GM19463 (cell line): ENCODE results near the gene OAF.
"Not testable (repeated sequence)": the region's sequence is repeated elsewhere in the genome, so short reads cannot be mapped to it uniquely, and the experiment has no call there.

Source experiments
- ATAC-seq: cut with Tn5 transposase; IDR thresholded peaks from one replicate; pipeline ENCODE4 v1.9.1; 2021; ENCODE audit warnings: mild to moderate bottlenecking, moderate library complexity; ENCODE audit not compliant: unreplicated experiment

Gene OAF

DNA sequence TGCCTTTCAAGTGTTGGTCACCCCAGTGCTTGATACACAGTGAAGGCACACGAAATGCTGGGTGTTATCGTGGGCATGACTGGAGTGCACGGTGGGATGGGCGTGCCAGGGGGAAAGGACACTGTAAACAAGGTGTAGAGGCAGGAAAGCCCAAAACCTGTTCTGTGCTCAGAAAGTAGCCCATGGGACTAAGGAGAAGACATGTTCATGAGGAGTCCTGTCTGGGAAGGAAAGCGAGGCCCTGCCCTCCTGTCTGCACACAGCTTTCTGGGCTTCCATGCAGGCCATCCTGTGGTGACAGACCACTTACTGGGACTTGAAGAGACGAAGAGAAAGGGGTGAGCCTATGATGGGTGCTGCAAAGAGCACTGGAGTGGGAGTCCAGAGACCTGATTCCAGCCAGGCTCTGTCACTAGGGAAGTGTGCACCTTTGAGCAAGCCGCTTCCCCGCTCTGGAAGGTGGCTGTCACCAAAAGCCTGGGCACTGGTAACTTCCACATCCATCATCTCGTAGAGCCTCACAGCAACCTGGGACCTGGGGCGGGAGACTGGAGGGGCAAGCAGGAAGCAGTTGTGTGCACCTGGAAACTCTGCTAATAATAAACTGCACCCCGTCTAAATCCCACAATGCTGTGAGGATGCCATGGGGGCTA, 28.3 kb downstream of the OAF start:
- ATAC-seq: no peak

- ATAC-seq: no peak
These were observed 29.1 kb downstream of the OAF start, which contains the start of gene POU2F3 for GRCh38 chr11:120239713-120240640. POU2F3 (plus strand) TSS chr11:120240140; CDS start chr11:120240344, 204 bp downstream.

GRCh38 chr11:120240866-120241265, 30.0 kb downstream of the OAF start:
- no peak for ATAC-seq

DNA sequence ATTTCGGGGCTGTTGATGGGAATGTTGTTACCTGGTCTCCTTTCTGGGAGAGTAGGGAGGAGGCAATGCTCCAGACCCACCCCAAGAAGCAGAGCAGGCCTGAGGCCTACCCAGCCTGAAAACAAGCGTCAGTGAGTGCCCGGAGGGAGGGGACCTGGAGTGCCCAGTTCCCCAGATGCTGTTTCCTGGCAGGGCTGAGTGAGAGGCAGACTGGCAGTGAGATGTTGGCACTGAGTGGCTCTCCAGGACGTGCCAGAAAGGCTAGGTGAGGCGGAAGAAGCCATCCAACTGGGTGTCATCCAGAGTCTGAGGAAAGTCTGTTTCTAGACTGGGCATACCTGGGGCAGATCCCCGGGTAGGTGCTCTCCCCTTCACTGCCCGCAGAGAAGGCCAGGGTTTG, 30.4 kb downstream of the OAF start:
- ATAC-seq: no peak

GRCh38 chr11:120243221-120243620, 32.4 kb downstream of the OAF start:
- no peak for ATAC-seq

DNA sequence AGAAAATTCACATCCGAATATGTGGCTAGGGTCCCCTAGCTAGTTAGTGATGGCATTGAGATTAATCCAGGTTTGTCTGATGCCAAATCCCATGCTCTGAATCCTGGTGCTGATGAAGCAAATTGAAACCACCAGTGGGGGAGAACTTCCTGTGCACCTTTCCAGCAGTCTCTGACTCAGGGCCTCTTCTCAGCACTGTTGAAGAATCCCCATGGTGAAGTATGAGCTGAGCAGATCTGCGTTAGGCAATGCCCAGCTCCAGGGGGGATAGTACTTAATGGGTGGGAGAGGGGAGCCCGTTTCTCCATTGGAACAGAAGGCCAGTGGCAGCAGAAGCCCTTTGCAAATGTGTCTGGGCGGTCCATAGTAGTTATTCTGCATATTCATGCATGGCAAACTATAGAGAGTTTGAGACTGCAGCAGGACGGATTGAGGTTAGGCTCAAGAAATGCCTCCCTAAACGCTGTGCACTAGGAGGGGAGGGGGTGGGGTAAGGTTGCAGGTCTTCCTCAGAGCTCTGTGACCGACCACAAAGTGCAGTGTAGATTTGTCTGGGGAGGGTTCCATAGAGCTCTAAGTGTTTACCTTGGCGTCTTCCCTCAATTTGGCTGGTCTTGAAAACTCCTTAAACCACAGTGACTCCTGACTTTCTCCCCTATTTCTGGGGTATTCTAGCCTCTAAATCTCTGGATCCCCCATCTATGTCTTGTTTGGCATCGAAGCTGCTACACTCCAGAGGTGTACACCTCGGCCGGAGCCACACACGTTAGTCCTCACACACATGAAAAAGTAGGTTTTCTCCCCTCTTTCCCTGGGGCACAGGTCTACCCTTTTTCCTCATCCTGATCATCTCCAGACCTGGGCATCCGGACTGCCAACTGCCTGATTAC, 33.9 kb downstream of the OAF start:
- no peak for ATAC-seq

GRCh38 chr11:120245434-120245833, 34.6 kb downstream of the OAF start:
- no peak for ATAC-seq

- ATAC-seq: peak; percentile 64
These were observed 37.9 kb downstream of the OAF start for GRCh38 chr11:120248551-120249278.

DNA sequence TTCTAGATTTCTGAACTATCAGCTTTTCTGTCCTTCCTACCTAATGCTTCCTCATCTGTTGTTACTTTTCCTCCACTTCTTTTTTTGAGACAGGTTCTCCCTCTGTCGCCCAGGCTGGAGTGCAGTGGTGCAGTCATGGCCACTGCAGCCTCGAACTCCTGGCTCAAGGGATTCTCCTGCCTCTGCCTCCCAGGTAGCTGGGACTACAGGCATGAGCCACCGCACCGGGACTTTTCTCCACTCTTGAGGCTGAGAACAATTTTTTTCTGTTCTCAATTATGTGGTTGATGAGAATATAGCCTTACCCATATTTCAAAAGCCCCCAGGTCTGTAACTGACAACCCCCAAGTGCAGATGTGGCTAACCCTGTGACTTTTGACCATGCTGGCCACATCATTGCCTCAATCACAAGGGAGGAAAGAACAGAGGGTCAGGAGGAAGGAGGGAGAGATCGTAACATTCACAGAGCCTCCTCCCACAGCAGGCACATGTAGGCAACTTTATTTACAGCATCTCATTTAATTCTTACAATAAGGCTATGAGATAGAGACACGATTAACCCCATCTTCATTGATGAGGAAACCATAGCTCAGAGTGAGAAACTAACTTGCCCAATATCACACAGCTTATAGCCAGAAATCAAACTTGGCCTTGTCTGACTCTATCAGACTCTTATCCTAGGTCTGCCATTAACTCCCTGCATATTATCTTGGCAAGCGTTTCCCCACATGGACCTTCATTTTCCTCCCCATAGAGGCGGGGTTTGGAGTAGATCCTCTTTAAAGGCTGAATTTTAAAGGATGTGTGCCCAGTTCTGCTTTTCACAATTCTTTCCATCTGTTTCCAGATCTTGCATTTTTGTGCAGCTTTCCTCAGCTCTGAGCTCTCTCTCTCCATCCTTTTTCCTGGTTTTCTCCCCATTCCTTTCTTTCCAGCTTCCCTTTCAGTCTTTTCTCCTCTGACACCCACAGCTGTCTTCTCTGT, 38.7 kb downstream of the OAF start:
- ATAC-seq: no peak

- ATAC-seq: not testable (repeated sequence)
These were observed 42.5 kb downstream of the OAF start for GRCh38 chr11:120253377-120253776.

DNA sequence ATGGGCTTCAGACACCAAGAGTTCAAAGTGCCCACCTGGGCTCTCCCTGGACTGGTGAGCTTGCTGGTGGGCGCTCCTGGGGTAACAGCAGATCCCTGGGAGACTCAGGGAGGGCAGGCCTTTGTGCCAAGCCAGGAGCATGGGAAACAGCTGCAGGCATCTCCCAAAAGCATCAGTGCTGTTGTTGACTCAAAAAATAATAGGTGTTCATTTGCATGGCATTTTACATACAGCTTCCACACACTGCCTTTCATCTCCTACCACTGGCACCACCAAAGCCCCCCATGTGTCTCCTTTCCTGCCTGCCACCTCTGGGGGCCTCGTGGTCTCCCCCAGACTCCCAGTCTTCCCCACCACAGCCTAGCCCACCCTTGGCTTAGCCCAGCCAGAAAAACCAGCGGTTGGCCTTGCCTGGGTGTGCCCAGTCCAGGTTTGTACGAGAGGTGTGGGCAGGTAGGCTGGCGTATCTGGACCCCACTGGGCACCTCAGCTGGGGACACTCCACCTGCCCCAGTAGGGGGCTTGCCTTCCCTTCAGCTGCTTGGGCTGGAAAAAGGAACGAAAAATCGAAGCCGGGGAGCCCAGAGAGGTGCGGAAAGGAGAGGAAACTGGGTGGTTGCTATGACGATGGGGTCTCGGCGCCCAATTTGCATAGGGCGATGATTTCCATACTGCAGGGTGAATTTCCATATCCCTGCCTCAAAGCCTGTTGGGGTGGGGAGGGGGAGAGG, 44.1 kb downstream of the OAF start:
- ATAC-seq: no peak

- no peak for ATAC-seq
These were observed 44.7 kb downstream of the OAF start for GRCh38 chr11:120255519-120255866.

DNA sequence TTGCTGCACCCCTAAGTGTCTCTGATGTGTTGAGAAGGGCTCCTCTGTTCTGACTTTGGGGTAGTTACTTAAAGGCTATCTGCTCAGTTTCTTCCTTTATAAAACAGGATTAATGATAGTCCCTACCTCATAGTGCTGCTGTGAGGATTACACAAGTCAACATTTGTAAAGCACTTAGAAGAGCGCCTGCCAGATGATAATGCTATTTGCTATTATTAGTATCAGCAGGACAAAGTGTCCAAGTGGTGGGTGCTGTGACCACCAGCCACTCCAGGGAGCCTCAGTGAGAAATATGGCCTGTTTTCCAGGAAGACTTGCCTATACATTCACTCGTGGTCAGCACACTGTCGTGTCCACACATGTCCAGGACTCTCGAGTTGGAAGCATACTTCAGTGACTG, 45.3 kb downstream of the OAF start:
- no peak for ATAC-seq

DNA sequence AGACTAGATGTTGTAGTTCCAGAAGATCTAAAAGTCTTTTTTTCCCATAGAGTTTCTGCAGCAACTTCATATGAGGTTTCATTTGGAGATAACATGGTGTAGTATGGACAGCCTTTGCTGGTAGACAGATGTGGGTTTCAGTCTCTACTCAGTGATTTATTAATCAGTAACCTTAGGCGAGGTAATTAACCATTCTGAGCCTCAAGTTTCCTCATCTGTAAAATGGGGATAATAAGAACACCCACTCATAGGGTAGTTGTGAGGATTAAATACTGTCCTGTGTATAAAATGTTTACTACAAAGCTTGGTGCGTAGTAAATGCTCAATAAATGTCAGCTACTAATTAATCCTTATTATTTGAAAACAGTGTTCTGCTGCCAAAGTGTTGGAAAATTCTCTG, 45.9 kb downstream of the OAF start:
- no peak for ATAC-seq

DNA sequence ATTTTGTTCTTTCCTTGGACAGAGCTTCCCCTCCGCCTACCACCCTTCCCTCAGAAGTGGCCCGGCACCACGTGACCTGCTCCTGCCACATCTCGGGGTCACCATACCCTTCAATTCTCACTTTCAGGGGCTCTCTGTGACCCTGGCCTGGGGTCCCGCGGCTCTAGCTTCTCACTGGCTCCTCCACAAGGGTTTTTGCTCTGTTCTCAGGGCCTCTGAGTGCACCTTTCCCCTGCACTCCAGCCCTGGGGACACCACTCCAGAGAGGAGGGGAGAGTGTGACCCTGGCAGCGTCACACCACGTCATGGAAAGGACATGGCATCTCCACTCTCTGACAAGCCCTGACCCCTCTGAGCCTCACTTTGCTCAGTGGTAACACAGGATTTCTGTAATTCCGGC, 46.5 kb downstream of the OAF start:
- no peak for ATAC-seq

GRCh38 chr11:120258661-120259060, 47.8 kb downstream of the OAF start:
- no peak for ATAC-seq

DNA sequence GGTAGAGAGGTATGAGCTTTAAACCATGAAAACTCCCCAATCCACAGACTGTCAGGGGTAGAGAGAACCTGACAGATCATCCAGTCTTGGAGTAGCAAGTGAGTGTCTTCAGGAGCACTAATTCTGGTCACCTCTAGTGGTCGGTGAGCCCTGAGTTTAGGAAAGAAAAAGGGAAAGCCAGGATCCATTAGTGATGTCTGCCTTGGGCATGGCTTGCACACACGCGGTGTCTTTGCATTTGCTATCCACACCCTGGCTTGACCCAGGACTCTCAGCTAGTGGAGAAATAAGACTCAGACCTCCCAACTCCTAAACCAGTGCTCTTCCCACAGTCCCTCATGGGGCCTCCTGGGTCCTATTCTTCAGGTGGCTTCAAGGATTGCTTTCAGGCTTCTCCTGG, 48.4 kb downstream of the OAF start:
- ATAC-seq: no peak

- ATAC-seq: no peak
These were observed 49.2 kb downstream of the OAF start for GRCh38 chr11:120259988-120260565.
